NCI-H1105 treated with DMSO at 0.1 percent for 48 hours (cell line): Measurements from ENCODE around the gene ABR.
"Not testable (repeated sequence)": the region's sequence is repeated elsewhere in the genome, so short reads cannot be mapped to it uniquely, and the experiment has no call there.

Source experiments
- DNase-seq: peaks from one replicate; lab custom pipeline; 2025; lab: John Stamatoyannopoulos, UW

Gene ABR

DNA sequence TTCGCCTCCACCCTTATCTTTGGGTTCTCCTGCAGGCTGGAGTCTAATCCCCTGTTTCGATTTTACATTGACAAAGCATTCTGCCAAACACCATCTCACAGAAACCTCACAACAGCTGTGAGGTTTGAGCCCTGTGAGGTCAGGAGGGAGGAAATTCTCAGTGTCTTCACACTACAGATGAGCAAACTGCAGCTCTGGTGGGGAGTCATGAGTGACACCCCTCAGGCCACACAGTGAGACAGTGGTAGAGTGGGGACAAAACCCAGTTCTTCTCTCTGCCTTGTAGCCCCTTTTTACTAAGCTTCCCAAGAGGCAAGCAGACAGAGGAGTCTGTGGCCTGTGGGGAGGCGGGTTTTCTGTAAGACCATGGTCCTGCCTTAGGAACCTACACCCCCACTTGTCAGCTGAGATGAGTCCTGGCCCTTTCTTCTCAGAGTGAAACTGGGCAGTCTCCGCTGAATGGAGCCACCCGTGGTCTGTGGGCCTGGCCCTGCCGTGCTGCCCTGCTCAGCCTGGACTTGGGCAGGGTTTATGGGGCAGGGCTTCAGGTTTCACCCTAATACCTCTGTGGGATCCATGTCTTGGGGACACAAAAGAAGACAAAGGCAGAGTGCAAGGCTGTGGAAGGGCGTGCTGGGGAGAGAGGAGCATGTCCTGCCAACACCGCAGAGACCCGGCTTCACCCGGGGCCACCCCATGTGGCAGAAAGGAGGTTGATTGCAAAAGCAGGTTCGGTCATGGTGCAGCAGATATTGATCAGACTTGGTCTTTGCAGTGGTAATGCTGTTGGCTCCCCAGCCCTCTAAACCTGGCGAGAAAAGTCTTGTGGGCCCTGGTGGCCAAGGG, 59.0 kb downstream of the ABR start:
- DNase-seq = no peak

DNA sequence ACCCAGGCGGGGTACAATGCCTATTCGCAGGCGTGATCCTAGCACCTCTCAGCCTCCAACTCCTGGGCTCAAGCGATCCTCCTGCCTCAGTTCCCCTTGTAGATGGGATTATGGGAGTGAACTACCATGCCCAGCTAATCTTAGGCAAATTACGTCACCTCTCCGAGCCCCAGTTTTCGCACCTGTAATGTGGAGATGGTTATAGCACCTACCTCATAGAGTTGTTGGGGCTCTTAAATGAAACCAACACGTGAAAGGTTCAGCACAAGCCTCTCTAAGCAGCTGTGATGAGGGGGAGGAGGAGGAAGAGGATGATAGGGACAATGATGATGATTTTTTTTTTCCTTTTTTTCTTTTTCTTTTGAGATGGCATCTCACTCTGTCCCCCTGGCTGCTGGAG, 59.9 kb downstream of the ABR start:
- no peak for DNase-seq

DNA sequence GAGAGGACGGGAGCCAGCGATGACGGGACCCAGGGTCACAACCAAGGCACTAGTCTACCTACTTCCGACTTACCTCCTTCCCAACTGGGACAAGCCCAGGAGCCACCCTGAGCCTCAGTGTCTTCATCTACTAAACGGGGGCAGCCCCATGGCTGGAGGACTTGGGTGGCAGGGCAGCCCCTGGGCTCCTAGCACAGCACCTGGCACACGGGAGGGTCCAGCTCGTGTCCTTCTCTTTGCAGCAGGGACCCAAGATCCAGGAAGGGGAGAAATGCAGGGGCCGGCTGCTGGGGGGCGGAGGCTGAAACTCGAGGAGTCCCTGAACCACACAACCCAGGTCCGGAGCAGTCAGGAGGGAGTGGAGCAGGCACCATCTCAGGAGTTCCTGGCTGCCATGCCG, 63.2 kb downstream of the ABR start:
- DNase-seq = no peak

DNA sequence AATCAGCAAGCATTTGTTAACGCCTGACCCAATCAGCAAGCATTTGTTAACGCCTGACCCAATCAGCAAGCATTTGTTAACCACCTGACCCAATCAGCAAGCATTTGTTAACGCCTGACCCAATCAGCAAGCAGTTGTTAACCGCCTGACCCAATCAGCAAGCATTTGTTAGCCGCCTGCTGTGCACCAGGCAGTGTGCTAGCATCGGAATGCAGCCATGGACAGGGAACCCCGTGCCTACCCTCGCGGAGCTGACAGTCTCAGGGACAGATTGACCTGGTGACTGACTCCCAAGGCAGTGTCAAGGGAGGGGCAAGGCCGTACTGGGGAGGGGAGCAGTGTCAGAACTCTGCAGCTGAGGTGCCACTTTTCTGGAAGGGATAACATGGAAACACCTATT, 66.9 kb downstream of the ABR start:
- no peak for DNase-seq

DNA sequence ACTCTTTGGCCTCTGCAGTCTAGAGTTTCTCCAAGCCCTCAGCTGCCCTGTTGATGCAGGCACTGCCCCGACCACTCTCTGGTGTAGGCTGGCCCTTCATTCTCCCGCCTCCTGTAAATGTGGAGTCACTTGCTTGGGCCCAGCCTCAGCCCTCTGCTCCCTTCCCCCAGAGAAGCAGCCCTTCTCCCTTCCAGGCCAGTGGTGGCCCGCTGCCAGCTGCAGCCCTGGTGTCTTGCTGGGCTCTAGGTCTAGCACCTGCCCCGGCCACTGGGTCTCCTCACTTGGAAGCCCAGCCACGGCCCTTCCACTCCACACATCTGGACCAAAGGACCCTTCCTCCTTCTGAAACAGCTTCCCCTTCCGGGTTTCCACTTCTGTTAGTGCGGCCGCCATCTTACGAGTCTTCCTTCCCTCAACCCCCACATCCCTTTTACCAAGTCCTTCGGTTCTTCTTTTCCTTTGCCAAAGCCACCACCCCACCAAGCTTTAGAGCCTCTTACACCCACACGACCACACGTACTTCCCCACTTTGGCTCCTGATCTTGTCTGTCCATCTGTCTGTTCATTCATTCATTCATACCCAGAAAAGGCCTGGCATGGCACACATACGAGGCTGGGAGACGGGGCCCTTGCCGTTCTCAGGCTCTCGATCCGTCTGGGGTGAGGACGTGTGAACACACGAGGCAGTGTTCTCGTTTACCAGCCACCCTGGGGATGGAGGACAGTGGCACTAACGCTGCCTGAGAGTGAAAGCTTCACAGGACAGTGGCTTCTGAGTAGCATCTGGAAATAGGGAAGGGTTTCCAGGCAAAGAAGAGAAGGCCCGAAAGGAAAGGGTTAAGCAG, 68.0 kb downstream of the ABR start:
- no peak for DNase-seq

DNA sequence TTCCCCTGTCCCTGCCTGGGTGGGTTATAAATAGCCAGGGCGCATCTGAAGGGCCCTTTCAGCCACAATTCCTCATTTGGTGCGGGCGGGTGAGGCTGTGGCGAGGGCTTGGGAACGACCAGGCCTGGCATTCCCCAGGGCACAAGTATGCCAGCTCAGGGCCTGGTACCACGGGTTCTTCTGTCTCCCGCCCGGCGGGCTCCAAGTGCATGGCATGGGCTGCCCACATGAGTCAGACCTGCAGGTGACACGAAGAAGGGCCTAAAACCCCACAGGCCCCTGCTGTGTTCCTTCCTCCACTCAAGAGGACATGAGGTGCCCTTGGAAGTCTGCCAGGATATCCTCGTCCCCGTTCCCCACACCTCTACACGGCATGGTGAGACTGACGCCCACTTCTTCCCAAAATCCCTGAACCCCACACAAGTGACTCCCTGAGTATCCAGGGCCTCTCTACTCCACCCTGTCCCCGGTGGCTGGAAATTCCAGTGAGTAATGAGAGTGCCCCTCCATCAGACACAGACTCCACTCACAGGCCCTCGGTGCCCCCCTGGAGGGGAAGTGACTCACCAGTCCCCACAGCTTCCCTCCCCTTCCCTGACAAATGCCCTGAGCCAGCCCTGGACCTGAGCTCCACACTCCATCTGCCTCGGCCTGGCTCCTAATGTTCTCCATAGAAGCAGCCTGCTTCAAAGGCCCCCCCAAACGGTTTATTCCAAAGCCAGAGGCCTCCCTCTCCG, 68.8 kb downstream of the ABR start:
- DNase-seq = no peak

DNA sequence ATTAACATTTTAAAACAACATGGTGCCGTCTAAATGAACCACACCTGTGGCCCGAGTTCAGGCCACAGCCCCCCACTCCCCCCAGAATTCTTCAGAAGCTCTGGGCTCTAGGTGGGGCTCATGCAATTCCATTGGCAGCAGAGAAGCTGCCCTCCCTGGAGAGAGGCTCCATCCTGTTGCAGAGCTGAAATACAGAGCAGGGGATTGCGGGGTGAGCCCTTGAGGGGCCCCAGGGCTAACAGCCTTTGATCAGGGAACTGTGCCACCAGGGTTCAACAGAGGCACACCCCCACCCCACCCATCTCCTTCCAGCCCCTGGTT, 69.3 kb downstream of the ABR start:
- no peak for DNase-seq

DNA sequence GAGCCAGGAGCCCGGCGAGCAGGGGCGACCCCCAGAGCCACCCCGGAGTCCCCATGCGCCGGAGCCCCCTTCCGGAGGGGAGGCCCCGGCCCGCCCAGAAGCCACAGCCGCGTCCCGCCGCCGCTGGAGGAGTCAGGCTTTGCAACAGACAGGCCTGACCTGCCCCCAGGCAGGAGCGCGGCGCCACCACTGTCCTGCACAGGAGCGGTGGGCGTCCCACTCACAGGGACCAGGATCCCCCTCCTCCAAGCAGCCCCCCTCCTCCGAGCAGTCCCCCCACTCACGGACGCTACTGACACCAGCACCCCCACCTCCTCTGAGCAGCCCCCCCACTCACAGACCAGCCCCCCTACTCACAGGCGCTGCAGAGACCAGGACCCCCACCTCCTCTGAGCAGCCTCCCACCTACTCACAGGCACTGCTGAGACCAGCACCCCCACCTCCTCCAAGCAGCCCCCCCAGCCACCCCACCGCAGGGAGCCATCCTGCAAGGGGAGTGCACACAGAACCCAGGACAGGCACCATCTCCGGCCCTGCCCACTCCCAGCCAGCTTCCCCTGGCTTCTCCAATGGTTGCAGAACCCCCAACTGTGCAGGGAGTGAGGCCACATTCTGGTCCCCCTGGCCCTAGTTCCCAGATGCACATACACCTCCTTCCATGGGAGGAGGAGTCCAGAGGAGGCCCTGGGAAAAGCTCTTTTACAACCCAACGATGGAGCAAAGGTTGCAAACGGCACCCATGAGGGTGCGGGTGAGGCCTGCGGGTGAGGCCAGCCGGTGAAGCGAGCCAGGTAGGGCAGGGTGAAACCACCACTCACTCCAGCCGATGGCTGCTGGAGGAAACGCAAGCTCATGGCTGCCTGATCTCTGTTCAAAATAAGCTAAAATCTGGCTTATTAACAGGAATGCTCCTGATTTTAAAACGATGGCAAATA, 69.9 kb downstream of the ABR start:
- DNase-seq = no peak

DNA sequence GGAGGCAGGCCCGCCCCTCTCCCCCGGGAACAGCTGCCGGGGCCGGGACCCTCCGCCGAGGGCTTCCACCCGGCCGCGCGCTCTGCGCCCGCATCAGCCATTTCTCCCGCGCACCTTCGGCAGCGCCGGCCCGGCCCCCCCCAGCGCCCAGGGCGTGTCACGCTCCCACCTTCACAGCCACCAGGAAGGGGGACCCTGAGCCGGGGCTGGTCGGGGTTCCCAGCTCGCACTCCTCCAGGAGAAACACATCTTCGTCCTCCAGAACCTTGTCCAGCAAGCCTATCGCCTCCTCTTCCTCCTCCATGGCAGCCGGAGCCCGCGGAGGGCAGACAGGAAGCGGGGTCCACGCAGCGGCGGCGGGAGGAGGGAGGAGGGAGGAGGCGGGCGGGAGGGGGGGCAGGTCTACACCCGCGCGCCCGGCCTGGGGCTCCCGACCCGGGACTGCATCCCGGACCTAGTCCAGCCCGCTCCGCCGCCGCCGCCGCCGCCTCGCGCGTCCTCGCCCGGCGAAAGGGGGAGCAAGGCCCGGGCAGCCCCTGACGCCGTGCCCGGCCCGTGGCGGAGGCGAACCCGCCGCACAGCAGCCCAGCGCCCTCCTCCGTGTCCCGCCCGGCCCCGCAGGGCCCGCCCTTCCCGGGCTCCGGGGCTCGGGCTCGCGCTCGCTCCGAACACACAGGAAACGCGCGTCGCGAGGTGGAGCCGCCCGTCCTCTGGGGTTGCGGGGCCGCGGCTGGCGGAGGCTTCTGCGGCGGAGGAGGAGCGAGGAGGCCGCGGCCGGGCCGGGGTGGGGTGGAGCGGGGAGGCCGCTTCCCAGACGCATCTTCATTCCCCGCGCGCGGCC, 70.8 kb downstream of the ABR start:
- peak; percentile 5 for DNase-seq

DNA sequence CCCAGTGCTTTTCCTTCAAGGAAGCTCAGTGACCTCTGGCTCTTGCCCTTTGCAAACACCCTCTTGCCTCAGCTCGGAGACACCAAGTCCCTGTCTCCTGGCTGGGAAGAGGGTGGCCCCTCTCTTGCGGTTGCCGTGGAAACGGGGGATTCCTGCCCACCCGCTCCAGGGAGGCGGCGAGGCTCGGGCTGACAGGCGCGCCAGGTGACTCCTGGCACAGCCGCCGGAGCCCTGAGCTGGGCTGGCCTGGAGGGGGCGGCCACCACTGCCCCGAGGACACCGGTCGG, 71.4 kb downstream of the ABR start:
- peak; percentile 11 for DNase-seq

DNA sequence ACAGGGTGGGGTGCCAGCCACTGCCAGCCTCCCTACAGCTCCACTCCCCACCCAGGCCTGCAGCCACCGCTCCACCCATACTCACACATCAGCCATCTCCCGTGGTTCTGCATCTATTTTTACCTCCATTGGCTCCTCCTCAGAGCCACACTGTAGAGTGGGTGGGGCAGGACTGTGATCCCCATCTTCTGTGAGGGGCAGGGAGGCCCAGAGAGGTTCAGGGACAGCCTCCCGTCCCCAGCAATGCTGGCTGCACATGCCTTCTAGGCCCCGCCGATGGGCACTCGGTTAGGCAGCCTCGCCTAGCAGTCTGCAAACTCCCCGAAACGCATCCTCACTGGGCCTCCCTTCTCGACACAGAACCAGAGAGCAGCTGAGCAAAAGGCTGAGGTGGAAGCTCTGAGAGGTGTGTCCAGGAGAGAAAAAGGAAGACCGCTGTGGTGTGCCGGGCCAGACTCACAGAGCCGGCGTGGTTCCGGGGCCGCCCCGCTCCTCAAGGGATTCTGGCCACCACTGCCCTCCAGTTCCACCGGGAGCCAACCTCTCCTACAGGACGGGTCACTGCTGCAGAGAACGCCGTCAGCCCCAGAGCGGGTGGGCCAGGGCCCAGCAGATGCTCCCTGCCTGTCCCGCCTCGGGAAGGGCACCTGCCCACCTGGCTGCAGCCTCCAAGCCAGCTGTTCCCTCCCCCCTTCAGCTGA, 71.9 kb downstream of the ABR start:
- DNase-seq = no peak

DNA sequence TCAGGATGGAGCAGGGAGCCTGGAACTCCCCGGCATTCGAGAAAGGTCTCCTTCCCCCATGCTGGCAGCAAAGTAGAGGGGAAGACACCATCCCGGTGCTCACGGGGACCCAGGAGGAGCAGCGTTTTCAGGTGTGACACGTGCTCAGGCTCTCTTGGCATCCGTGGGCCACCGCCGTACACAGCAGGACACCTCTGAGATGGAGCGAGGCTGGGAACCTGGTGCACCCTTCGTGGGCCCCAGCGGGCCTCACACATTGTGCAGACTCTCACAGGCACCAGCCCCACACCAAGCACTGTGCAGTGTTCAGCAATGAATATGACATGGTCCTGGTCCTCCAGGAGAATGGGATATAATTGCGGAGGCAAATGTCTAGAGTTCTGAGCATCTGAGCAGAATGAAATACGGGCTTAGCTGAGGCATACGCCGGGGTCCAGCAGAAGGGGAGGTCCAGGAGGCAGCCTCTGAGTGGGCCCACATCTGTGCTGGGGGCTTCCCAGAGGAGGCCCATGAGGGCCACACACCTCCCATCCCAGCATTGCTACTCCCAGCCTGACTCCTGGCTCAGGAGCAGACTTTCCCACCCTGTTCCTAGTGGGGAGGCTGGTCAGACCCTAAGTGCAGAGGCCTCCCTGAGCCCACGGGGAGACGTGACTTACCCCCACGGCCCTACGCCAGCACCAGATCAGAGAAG, 72.6 kb downstream of the ABR start:
- DNase-seq = no peak

DNA sequence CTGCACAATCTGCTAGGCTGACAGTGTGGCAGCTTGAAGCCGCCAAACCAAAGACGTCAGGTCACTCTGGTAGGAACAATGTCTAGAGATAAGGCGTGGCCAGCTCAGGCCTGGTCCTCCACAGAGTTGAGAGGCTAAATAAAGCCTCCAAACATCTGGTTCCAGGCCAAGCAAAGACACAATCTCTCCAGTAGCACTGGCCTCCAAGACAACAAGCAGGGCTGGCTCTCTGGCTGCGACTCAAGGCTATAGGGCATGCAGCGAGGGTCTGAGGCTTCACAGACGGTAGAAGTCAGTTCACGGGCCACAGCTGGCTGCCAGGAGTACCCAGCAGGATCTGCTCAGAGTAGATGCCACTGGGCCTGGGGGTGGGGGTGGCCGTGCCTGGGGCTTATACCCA, 75.6 kb downstream of the ABR start:
- DNase-seq = no peak

DNA sequence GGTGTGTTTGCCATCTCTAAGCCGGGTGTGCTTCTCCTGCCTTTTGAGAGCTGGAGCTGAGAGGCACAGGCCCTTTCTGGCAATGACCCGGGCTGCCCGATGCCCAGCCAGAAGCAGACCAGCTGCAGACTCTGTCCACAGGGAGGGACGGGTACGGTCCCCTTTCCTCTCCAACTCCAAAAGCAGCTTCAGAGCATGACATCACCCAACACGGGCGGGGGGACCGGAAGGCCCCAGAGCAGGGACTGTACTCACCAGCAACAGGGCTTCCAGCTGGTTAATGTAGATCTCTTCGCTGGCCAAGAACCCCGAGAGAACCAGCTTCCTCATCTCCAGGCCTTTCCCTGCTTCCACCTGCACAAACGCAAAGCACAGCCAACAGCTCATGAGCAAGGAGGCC, 79.4 kb downstream of the ABR start:
- no peak for DNase-seq

DNA sequence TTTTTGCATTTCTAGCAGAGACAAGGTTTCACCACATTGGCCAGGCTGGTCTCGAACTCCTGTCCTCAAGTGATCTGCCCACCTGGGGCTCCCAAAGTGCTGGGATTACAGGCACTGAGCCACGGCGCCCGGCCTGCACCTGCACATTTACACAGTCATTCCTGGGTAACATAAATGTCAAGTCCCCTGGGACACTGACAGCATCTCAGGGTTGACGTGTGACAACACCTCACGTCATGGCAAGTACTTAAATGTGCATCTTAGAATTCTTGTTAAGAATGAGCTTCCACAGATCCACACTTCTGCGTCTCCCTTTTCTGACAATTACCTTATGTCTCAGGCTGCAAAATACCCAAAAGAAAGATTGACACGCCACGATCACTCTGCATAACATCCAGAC, 80.5 kb downstream of the ABR start:
- no peak for DNase-seq

DNA sequence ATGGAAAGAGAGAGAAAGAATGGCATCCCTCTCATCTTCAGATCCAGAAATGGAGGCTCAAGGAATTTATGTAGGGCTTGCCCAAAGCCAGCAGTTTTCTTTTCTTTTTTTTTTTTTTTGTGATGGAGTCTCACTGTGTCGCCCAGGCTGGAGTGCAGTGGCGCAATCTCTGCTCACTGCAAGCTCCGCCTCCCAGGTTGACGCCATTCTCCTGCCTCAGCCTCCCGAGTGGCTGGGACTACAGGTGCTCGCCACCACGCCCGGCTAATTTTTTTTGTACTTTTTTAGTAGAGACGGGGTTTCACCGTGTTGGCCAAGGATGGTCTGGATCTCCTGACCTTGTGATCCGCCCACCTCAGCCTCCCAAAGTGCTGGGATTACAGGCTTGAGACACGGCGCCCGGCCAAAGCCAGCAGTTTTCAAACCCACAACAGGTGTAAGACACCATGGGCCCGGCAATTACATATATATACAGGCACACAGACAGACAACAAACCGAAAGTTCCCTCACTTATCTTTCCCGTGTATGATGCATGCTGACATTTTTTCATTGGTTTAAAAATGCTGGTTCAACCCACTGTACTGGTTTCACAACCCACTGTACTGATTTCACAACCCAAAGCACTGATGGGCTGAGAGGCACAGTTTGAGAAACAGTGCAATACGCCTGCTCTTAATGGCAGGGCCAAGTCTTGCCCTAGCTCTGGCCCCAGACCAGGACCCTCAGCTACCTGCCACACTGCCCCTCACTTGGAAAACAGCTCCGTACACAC, 81.6 kb downstream of the ABR start:
- not testable (repeated sequence) for DNase-seq

DNA sequence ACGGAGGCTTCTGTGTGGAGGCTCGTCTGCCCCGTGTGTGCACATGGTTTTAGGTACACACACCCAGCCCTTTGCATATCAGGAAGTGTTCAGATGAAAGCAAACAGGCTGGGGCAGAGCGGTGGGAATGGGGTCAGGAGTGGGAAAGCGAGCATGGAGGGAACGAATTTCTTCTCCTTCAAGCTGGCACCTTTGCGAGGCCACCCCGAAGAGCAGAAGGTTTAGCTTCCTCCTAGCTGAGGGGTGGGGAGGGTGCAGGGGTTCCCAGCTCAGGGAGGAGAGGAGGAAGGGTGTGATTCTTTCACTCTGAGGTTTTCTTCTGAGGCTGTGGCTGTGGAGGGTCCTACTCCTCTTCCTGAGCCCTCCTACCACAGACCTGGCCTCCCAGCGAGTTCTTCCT, 83.6 kb downstream of the ABR start:
- no peak for DNase-seq

DNA sequence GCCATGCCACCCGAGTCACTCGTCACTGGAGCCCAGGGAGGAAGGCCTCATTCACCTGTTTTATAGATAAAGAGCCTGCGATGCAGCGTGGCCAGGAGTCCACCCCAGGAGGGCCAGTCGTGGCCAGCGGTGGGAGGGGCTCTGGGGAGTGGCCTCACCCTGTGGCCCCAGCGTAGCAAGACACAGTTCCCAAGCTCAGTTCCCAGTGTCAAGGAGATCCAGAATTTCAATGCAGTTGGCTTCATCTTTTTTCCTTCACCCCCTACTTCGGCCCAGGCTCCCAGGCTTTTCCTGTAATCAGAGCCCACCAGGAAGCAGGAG, 84.0 kb downstream of the ABR start:
- DNase-seq = no peak
